GM21367 (cell line): ENCODE measurements around the gene NASP.

Experiments used
- ATAC-seq: cut with Tn5 transposase; IDR thresholded peaks from one replicate; pipeline ENCODE4 v1.9.1; 2021; ENCODE audit not compliant: unreplicated experiment

NASP gene

GRCh38 chr1:45666836-45667235 is 83.0 kb downstream of the NASP start:
- no peak for ATAC-seq

- no peak for ATAC-seq
Observed at GRCh38 chr1:45667321-45668111, 83.7 kb downstream of the NASP start.
